B cell (primary cell): ENCODE results near the gene ADAMTS17.

ENCODE experiments used
- CTCF ChIP-seq: fragments of 200-600 bp; IDR thresholded peaks from one replicate; pipeline ENCODE4 v1.8.0; 2022; ENCODE audit warnings: antibody characterized with exemption, mild to moderate bottlenecking
- EZH2 ChIP-seq: IDR thresholded peaks from 2 replicates; pipeline ENCODE4 v1.6.1; 2012; ENCODE audit warnings: borderline replicate concordance, low read depth, mild to moderate bottlenecking, moderate library complexity, low read length; ENCODE audit not compliant: insufficient read depth, poor library complexity, severe bottlenecking

- no peak for TF ChIP-seq CTCF
- no peak for TF ChIP-seq EZH2
These were observed 383.2 kb downstream of the ADAMTS17 start for GRCh38 chr15:99958426-99959097.
